Heart left ventricle (tissue), 13 donors: Measurements from ENCODE around the gene BRMS1L.

Experiments
- CTCF ChIP-seq, 12 donors: fragments of 200-600 bp; sonication (generic) in 4 of 12; IDR thresholded peaks; one replicate each; pipeline versions ENCODE4 v1.5.0 to v1.8.0; 2018 to 2022; ENCODE audit warnings: antibody characterized with exemption in 12 of 12, mild to moderate bottlenecking in 5 of 12
- POLR2A ChIP-seq, 2 donors: fragments of 450-650 bp; IDR thresholded peaks; one replicate each; pipeline ENCODE4 v1.6.1; 2017; ENCODE audit warnings: antibody characterized with exemption in 2 of 2, mild to moderate bottlenecking in 2 of 2, moderate library complexity in 2 of 2
- donor health status: ischemic (EF 13 %, LVEDD 7.1; RV severe dilation, severe dysfunction).
- donor health status: DM: no; HTN: yes; CAD: no.
- donor health status: DM: no; HTN: no; CAD: no.
- donor health status: ischemic (EF 25% LVEDD 6.9; RV normal size, moderate dysfunction).
- donor health status: ischemic (EF 25% LVEDD 5.7; RV mildly dilated, moderate dysfunction).
- donor health status: ischemic (EF 35%, LVEDD 5.7; RV mildly dilated, moderate dysfunction).
- donor health status: nonischemic (EF 11% LVEDD 7.7; RV severe dilation, severe dysfunction).
- donor health status: DM: yes; HTN: yes; CAD: no.
- donor health status: PGD.
- donor health status: ischemic (EF 29% LVEDD 5.4; RV normal size, mild dysfunction).
- donor health status: nonischemic (EF 23%, LVEDD 6.1; RV moderate dilation, normal function).

GRCh38 chr14:35911097-35911496 is 85.0 kb downstream of the BRMS1L start:
- TF ChIP-seq POLR2A (IDR thresholded peaks at IDR 0.05) (no peak), CTCF (IDR thresholded peaks at IDR 0.05) (no peak)
